AML-193 (cell line): ENCODE measurements around the gene SERPINA12.
"Not testable (repeated sequence)": the region's sequence is repeated elsewhere in the genome, so short reads cannot be mapped to it uniquely, and the experiment has no call there.

Experiments
- DNase-seq, 2 experiments: peaks; one replicate each; lab custom pipeline; 2025; lab: John Stamatoyannopoulos, UW

SERPINA12 gene

GRCh38 chr14:94538070-94538740 is 28.9 kb upstream of the SERPINA12 start:
- DNase-seq: no peak

- DNase-seq: no peak
Measured at GRCh38 chr14:94536836-94537235, 27.6 kb upstream of the SERPINA12 start.

- no peak for DNase-seq
Measured at GRCh38 chr14:94535506-94535905, 26.2 kb upstream of the SERPINA12 start.

GRCh38 chr14:94532447-94532846 is 23.2 kb upstream of the SERPINA12 start:
- no peak for DNase-seq

GRCh38 chr14:94531187-94531586 is 21.9 kb upstream of the SERPINA12 start:
- no peak for DNase-seq

- no peak for DNase-seq
Measured at GRCh38 chr14:94524093-94524492, 14.8 kb upstream of the SERPINA12 start.

- DNase-seq: no peak
Measured at GRCh38 chr14:94523265-94523664, 14.0 kb upstream of the SERPINA12 start.

- DNase-seq: no peak
Measured at GRCh38 chr14:94522115-94522724, 13.0 kb upstream of the SERPINA12 start.

- DNase-seq: no peak
Measured at GRCh38 chr14:94521375-94522114, 12.3 kb upstream of the SERPINA12 start.

GRCh38 chr14:94517641-94518257 is 8.5 kb upstream of the SERPINA12 start:
- DNase-seq: no peak

- DNase-seq: no peak
Measured at GRCh38 chr14:94517248-94517640, 8.0 kb upstream of the SERPINA12 start.

GRCh38 chr14:94515856-94516255 is 6.6 kb upstream of the SERPINA12 start:
- DNase-seq: no peak

- no peak for DNase-seq
Measured at GRCh38 chr14:94515426-94515825, 6.2 kb upstream of the SERPINA12 start.

- no peak for DNase-seq
Measured at GRCh38 chr14:94514351-94514750, 5.1 kb upstream of the SERPINA12 start.

GRCh38 chr14:94510481-94510880 is 1.2 kb upstream of the SERPINA12 start:
- not testable (repeated sequence) for DNase-seq

GRCh38 chr14:94505641-94506040 is 3.6 kb downstream of the SERPINA12 start:
- DNase-seq: no peak

- no peak for DNase-seq
Measured at GRCh38 chr14:94505206-94505605, 4.1 kb downstream of the SERPINA12 start.

GRCh38 chr14:94501588-94502516 is 7.4 kb downstream of the SERPINA12 start:
- DNase-seq: no peak

GRCh38 chr14:94500264-94500663 is 9.0 kb downstream of the SERPINA12 start:
- no peak for DNase-seq

GRCh38 chr14:94499673-94500072 is 9.6 kb downstream of the SERPINA12 start:
- no peak for DNase-seq

GRCh38 chr14:94498215-94498614 is 11.1 kb downstream of the SERPINA12 start:
- no peak for DNase-seq

- no peak for DNase-seq
Measured at GRCh38 chr14:94494085-94494484, 15.2 kb downstream of the SERPINA12 start.
